GM18498 (cell line): ENCODE measurements around the gene PRPSAP2.

ENCODE experiments used
- ATAC-seq: cut with Tn5 transposase; IDR thresholded peaks from one replicate; pipeline ENCODE4 v1.9.1; 2021; ENCODE audit warnings: mild to moderate bottlenecking, moderate library complexity; ENCODE audit not compliant: unreplicated experiment

Gene PRPSAP2

DNA sequence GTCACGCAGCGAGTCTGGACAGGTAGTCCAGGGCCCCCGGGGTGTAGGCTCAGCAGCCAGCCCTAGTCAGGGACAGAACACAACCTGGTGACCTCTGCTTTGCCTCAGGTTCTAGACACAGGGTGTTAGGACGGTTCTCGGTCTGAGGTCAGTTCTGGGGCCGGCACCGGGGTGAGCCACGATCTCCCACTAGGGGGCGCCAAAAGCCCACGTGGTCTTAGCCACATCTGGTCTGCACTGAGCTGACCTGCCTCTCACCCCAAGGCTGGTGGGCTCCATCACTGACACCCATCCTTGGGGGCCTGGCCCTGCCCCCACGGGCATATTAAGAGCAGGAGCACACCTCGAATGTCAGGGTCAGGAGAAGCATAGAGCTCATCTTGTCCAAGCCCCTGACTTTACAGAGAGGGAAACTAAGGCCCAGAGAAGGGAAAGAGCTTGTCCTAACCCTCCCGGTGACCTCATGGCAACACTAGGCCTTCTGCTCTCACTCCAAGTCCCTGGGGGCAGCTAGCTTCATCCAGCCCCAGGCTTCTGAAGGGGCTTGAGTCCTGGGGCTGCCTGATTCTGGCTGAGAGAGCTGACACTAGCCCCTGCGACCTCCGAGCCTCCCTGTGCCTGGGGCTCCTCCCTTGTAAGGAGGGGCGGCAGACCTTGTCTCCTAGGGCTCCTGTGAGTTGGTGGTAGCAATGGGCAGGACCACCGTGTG lies 103.0 kb downstream of the PRPSAP2 start:
- ATAC-seq: peak; percentile 79

GRCh38 chr17:18961634-18962493 lies 103.9 kb downstream of the PRPSAP2 start:
- ATAC-seq: no peak

- ATAC-seq: no peak
Observed at GRCh38 chr17:18962494-18962815, 104.5 kb downstream of the PRPSAP2 start.

DNA sequence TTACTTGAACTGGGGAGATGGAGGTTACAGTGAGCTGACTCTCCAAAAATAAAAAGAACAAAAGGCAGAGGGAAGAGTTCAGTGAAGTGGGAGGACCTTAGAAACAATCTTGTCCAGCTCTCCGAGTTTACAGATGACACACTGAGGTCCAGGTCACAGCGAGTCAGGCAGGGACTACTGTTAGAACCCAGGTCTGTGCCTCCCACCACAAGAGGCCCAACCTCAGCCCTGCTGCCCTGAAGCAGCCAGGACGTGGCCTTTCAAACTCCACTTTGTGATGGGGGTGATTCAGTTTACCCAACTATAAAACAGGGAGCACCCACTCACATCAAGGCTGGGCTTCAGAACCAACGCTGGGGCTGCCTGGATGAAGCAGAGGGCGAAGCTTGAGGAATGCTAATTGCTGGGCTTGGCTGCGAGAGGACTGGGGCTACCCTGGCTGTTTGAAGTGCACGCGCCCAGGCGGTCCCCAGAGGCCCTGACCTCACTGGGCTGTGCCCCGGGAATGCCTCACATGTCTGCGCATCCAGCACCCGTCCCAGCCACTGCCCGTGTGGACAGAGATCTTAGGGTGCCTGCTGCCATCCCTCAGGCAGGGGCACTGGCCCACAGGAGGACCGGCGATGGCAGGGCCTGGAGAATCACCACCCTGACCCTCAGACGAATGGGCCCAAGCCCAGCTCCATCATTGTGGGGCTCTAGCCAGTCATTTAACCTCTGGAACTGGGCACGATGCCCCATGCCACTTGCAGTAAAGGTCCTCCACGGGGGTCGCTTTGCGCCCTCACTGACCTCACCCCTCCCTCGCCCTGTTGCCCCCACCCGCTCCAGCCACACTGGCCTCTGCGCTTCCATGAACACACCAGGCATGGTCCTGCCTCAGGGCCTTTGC lies 105.4 kb downstream of the PRPSAP2 start:
- ATAC-seq: no peak

DNA sequence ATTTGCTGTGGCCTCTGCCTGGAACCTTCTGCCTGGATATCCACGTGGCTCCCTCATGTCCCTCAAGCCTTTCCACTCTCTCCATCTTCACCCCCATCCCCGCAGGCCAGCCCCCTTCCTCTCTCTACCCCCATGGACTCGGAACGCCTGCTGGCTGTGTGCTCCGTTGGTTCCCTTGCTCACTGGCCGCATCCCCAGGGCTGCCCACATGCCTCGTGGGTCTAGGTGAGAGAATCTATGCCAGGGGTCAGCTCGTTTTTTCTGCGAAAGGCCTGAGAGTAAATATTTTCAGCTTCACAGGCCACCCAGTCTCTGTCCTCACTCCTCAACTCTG lies 106.1 kb downstream of the PRPSAP2 start:
- ATAC-seq: no peak

DNA sequence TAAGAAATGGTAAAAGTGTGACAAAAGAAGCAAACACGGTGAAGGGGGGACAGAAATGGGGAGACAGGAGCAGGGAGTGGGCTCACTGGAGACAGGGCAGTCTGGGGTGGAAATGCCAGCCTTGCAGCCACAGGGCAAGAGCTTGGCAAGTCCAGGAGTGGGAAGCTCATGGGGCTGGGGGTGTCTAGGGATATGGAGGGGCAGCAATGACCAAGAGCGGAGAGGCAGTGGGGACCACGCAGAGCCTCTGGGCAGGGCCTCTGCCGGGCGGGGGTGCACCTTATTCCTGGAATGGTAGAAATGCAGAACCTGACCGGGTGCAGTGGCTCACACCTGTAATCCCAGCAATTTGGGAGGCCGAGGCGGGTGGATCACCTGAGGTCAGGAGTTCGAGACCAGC lies 106.6 kb downstream of the PRPSAP2 start:
- ATAC-seq: no peak

- no peak for ATAC-seq
Observed at GRCh38 chr17:18965530-18966236, 107.8 kb downstream of the PRPSAP2 start.

- ATAC-seq: no peak
Observed at GRCh38 chr17:18966831-18967624, 109.1 kb downstream of the PRPSAP2 start.

DNA sequence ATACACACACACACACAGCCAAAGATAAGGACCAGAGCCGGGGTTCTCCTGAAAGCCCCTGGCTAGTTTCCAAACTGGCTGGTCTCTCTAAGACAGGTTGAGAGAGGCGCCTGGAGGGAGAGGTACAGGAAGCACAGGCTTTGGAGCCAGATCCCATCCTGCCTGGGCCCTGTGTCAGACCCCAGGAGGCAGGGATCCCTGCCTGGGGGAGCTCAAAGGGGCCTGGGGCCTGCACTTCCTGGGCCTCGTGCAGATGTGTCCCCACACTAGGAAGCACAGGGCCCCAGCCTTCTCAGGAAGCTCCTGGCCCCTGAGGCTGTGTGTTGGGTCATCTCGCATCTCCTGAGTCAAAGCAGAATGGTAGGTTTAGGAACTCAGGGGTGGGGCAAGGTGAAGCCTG lies 110.0 kb downstream of the PRPSAP2 start:
- no peak for ATAC-seq

GRCh38 chr17:18968345-18968744 lies 110.4 kb downstream of the PRPSAP2 start:
- ATAC-seq: no peak

DNA sequence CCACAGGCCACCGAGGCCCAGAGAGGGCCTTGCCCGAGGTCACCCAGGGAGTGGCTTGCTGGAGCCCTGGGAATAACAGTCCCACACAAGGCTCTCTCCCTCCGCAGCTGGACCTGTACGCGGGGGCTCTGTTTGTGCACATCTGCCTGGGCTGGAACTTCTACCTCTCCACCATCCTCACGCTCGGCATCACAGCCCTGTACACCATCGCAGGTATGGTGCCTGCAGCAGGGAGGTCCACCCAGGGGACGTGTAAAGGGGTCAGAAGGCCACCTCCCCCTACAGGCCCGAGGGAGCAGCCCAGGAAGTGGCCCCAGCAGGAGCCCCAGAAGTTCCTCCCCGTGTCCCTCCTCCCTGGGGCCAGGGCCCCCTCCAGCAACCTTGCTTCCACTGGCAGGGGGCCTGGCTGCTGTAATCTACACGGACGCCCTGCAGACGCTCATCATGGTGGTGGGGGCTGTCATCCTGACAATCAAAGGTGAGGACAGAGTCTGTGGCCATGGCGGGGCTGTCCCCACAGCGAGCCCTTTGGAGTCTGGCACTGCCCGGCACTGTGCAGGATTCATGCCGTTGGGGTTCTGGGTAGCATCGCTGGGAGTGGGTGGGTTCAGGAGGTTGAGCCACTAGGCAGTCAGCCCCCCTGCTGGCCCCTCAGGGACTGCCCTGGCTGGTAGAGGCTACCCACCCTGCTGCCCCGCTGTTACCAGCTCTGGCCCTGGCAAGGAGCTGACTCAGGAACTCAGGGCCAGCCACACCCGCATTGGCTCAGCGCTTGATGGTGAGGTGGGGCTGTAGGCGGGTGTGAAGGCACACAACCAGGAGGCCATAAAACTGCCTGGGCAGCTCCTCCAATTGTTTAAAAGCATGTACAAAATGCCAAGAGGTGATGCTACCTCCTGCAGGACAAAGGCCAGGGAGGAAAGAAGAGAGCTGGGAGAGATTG lies 111.3 kb downstream of the PRPSAP2 start:
- no peak for ATAC-seq

GRCh38 chr17:18970582-18971480 lies 112.9 kb downstream of the PRPSAP2 start:
- no peak for ATAC-seq

GRCh38 chr17:18971801-18972200 lies 113.9 kb downstream of the PRPSAP2 start:
- no peak for ATAC-seq

DNA sequence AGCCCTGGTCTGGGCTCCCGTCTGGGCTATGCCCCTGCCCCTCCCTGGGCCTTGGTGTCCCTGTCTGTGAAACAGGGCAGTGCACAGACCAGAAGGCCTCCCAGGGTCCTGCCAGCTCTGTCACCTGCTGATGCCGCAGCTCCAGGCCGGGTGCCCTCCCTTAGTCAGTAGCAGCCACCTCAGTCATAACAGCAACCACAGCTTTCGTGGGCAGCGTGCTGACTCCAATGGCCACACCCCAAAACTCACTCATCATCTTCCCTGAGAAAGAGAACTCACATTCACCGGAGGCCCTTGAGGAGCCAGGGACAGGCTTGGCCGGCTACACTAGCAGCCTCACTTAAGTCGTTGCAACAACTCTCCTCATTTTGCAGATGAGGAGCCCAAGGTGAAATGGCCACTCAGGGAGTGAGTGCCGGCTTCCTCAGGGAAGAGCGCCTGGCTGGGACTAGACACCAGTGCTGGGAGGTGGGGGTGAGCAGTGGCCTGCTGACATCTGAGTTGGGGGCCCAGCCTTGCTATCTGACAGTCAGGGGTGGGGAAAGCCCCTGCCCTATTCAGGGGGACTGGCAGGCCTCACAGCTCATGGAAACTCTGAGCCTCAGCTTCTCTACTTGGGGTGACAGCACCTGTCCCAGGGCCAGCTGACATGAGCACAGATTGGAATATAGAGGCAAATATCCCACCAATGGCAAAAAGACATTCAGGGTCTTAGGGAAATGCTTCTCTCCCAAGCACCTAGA lies 116.6 kb downstream of the PRPSAP2 start:
- no peak for ATAC-seq

DNA sequence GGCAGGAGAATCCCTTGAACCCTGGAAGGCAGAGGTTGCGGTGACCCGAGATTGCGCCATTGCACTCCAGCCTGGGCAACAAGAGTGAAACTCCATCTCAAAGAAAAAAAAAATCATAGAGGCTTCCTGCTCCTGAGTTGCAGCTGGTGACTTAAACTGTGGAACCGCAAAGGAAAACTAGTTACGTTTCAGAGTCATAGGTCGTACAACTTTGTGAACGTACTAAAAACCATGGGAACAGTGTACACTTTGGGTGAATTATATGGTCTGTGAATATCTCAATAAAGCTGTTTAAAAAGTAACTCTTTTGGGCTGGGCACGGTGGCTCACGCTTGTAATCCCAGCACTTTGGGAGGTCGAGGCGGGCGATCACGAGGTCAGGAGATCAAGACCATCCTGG lies 117.7 kb downstream of the PRPSAP2 start:
- ATAC-seq: no peak

DNA sequence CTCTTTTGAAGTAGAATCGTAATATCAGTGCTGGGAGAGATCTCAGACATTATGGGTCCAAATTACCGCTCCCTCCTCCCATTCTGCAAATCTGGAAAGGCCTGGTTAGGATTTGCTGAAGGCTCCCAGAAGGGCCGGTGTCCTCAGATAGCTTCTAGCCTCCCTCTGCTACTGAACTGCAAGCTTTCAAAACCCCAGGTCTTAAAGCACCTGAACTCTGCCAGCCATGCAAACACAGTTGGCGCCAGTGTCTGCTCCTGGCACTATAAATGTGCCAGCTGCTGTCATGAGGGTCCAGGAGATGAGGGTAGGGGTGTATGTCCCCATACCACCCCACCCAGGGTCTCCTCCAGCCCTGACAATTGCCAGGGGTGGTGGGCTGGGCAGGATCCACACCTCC lies 118.3 kb downstream of the PRPSAP2 start:
- ATAC-seq: no peak

- no peak for ATAC-seq
Observed at GRCh38 chr17:18977021-18977420, 119.1 kb downstream of the PRPSAP2 start.
